MM.1S (cell line): ENCODE measurements around the gene PAQR7.

ENCODE experiments used
- DNase-seq: peaks from one replicate; pipeline ENCODE4 v3.0.0-alpha.2; 2015
- H2AFZ ChIP-seq: fragments of 300-600 bp; sonication (generic); 2 replicates; pipeline ENCODE4 v1.6.0; 2016; ENCODE audit warnings: antibody characterized with exemption, low read length
- H3F3A ChIP-seq: fragments of 300-600 bp; sonication (generic); 2 replicates; pipeline ENCODE4 v1.6.1; 2016; ENCODE audit warnings: mild to moderate bottlenecking, antibody characterized with exemption, low read length, moderate library complexity, mixed read lengths; ENCODE audit not compliant: insufficient read depth
- H3K27ac ChIP-seq: fragments of 300-600 bp; sonication (generic); 2 replicates; pipeline ENCODE4 v1.5.1; 2016; ENCODE audit warnings: mild to moderate bottlenecking, low read length
- H3K27me3 ChIP-seq: fragments of 300-600 bp; sonication (generic); replicated peaks from 2 replicates; pipeline ENCODE4 v1.6.0; 2016; ENCODE audit warnings: low read length; ENCODE audit not compliant: insufficient read depth
- H3K36me3 ChIP-seq: fragments of 300-600 bp; sonication (generic); replicated peaks from 2 replicates; pipeline ENCODE4 v1.6.1; 2016; ENCODE audit warnings: mild to moderate bottlenecking, low read length, mixed read lengths; ENCODE audit not compliant: insufficient read depth
- H3K4me1 ChIP-seq: fragments of 300-600 bp; sonication (generic); 2 replicates; pipeline ENCODE4 v1.6.1; 2016; ENCODE audit warnings: low read length, mixed read lengths
- H3K4me2 ChIP-seq: fragments of 300-600 bp; sonication (generic); 2 replicates; pipeline ENCODE4 v1.6.0; 2016; ENCODE audit warnings: low read depth, low read length
- H3K4me3 ChIP-seq: fragments of 300-600 bp; sonication (generic); 2 replicates; pipeline ENCODE4 v1.5.1; 2016; ENCODE audit warnings: low read length, mixed read lengths
- H3K79me2 ChIP-seq: fragments of 300-600 bp; sonication (generic); 2 replicates; pipeline ENCODE4 v1.6.1; 2016; ENCODE audit warnings: mixed run types, low read length, mixed read lengths
- H3K9ac ChIP-seq: fragments of 300-600 bp; sonication (generic); 2 replicates; pipeline ENCODE4 v1.6.1; 2016; ENCODE audit warnings: low read length, mixed read lengths
- H3K9me2 ChIP-seq: fragments of 300-600 bp; sonication (generic); replicated peaks from 2 replicates; pipeline ENCODE4 v1.6.1; 2016; ENCODE audit warnings: mild to moderate bottlenecking, low read length, mixed read lengths; ENCODE audit not compliant: insufficient read depth
- H3K9me3 ChIP-seq: fragments of 300-600 bp; sonication (generic); replicated peaks from 2 replicates; pipeline ENCODE4 v1.6.1; 2016; ENCODE audit warnings: mild to moderate bottlenecking, low read length, mixed read lengths; ENCODE audit not compliant: insufficient read depth
- H4K20me1 ChIP-seq: fragments of 300-600 bp; sonication (generic); 2 replicates; pipeline ENCODE4 v1.6.1; 2016; ENCODE audit warnings: mild to moderate bottlenecking, low read length, moderate library complexity, mixed read lengths; ENCODE audit not compliant: insufficient read depth
- CTCF ChIP-seq: fragments of 300-600 bp; sonication (generic); IDR thresholded peaks from 2 replicates; pipeline ENCODE4 v1.5.1; 2016; ENCODE audit warnings: antibody characterized with exemption, low read length, mixed read lengths
- EZH2 ChIP-seq: fragments of 300-600 bp; sonication (generic); optimal IDR thresholded peaks from 2 replicates; pipeline ENCODE3; 2017; ENCODE audit warnings: low read depth, mild to moderate bottlenecking, antibody characterized with exemption, low read length, mixed read lengths
- EZH2phosphoT487 ChIP-seq: fragments of 300-600 bp; sonication (generic); IDR thresholded peaks from 2 replicates; pipeline ENCODE4 v1.6.1; 2018; ENCODE audit warnings: antibody characterized with exemption, low read length

PAQR7 gene, protein sequence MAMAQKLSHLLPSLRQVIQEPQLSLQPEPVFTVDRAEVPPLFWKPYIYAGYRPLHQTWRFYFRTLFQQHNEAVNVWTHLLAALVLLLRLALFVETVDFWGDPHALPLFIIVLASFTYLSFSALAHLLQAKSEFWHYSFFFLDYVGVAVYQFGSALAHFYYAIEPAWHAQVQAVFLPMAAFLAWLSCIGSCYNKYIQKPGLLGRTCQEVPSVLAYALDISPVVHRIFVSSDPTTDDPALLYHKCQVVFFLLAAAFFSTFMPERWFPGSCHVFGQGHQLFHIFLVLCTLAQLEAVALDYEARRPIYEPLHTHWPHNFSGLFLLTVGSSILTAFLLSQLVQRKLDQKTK

DNA sequence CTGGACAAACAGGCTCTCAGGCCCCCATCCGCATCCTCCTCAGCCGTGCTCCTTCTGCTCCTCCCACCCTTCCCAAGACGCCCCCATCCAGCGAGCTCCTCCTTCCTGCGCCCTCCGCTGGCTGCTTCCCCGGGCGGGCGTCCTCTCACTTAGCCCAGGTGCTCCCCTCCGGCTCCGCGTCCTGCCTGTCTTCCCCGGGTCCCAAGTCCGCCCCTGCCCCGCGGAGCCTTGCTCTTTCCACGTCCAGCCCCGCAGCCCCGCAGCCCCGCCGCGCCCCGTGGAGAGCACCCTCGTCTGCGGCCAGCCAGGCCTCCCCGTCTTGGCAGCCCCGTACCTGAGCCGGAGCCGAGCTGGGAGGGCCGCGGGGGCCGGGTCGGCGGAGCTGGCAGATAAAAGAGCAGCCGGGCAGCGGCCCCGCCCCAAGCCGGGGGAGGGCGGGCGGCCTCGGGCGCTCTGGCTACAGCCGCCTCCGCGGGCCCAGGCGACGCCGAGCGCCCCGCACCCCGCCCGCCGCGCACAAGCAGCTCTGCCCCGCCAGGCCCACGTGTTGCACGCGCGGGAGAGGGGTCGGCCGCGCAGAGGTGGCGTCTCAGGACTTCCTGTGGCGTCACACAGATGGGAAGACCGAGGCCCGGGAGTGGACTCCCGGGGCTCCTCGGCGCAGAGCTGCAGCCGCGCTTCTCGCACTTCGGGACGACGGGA lies at the start of gene PAQR7:
TSS of gene PAQR7 (minus strand) at position 555 of the 702 bp plus-strand sequence. CDS start 11,869 bp downstream, outside the sequence.
- no peaks in the 10 kb centered on the region for H3K9me2 ChIP-seq
- no peak within 1 kb of the TSS for H3K27ac ChIP-seq
- peak within 1 kb of the TSS; percentile 80 for H2AFZ ChIP-seq
- H3K4me2 ChIP-seq = peak within 1 kb of the TSS; percentile 86
- DNase-seq = peak; percentile 46
- no peaks in the 10 kb centered on the region for H3K9me3 ChIP-seq
- no peaks in the 10 kb centered on the region for H3F3A ChIP-seq
- peak within 1 kb of the TSS; percentile 29; the same call in 1 of the 2 replicates for H3K9ac ChIP-seq
- H3K4me3 ChIP-seq = peak within 1 kb of the TSS; percentile 60
- TF ChIP-seq EZH2 (no peak), EZH2phosphoT487 (no peak), CTCF (no peak)
- H4K20me1 ChIP-seq = no peaks in the 10 kb centered on the region
- peaks cover 6% of the 10 kb centered on the region; the same call in 1 of the 2 replicates for H3K4me1 ChIP-seq
- H3K36me3 ChIP-seq = no peaks in the 10 kb centered on the region
- peaks cover 9% of the 10 kb centered on the region; the same call in 1 of the 2 replicates for H3K27me3 ChIP-seq
- H3K79me2 ChIP-seq = no peaks in the 10 kb centered on the region

DNA sequence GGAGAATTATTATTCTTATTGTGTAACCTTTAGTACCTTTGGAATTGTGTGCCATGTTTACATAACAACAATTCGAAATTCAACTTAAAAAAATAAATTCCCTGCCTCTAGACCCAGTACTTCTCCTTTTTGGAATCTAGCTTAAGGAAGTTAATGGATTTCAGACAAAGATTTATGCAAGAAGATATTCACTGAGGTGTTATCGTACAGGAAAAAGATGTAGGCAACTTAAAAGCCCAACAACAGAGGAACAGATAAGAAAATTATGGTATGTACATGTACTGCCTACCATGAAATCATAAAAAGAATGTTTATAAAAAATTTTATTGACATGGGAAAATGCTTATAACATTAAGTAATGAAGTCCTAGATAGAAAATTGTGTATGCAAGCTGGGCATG lies 48.9 kb upstream of the PAQR7 start:
- Histone ChIP-seq H3K4me1 (no peaks in the 10 kb centered on the region), H3K27me3 (peaks cover 24% of the 10 kb centered on the region), H3K9ac (no peak overlapping the region), H3K36me3 (no peaks in the 10 kb centered on the region), H4K20me1 (no peaks in the 10 kb centered on the region), H3K9me2 (no peaks in the 10 kb centered on the region), H3K79me2 (no peaks in the 10 kb centered on the region), H3K9me3 (no peaks in the 10 kb centered on the region), H2AFZ (no peak overlapping the region), H3F3A (no peaks in the 10 kb centered on the region), H3K4me2 (no peak overlapping the region), H3K27ac (no peak overlapping the region), H3K4me3 (no peak overlapping the region)
- TF ChIP-seq EZH2 = no peak
- TF ChIP-seq CTCF = no peak
- no peak for TF ChIP-seq EZH2phosphoT487
- DNase-seq = no peak

DNA sequence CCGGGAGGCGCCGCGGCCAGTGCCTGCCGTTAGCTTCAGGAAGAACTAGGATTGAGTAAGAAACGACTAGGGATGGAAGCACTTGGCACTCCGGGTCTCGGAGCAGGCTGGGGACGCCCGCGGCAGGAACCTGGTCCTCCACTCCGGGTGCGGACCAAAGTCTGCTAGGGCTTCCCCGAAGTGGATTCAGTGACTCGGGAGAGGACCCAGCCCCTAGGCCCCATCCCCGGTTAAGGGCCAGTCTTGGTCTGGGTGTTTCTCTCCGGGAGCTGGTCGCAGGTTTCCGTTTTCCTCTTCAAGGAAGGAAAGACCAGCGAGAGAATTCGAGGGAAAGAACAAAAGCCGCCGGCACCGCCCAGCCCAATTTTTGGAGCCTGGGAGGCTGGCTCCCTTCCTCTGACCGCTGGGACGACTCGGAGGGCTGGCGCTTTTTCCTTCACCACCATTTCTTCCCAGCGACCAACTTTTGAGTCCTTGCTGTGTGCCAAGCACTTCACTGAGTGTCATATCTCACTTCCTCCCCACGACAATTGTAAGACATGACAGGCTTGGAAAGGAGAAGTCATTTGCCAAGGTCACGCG lies 47.6 kb upstream of the PAQR7 start:
- Histone ChIP-seq H3K79me2 (no peaks in the 10 kb centered on the region), H3K36me3 (no peaks in the 10 kb centered on the region), H3K9me2 (no peaks in the 10 kb centered on the region), H4K20me1 (no peaks in the 10 kb centered on the region), H3K27ac (no peak overlapping the region), H3K9ac (no peak overlapping the region), H3K9me3 (no peaks in the 10 kb centered on the region), H3K4me2 (peak overlapping the region; percentile 73), H3K4me3 (peak overlapping the region; percentile 42), H3F3A (no peaks in the 10 kb centered on the region), H3K27me3 (peaks cover 24% of the 10 kb centered on the region), H3K4me1 (no peaks in the 10 kb centered on the region), H2AFZ (0 out of 2 replicates have a peak overlapping the region, but pooled peaks have one; percentile 31)
- DNase-seq = no peak
- TF ChIP-seq EZH2phosphoT487 (no peak), CTCF (no peak), EZH2 (no peak)
